RWPE2 (cell line): ENCODE results near the gene SGPP1.

Experiments
- ATAC-seq: fragments of 200-7000 bp; cut with Tn5 transposase; 3 replicates; pipeline ENCODE4 v1.9.1; 2021; ENCODE audit warnings: low read depth
- DNase-seq: peaks from one replicate; pipeline ENCODE4 v3.0.0-alpha.2; 2020; ENCODE audit warnings: low spot score
- H3K27ac ChIP-seq: fragments of 450-650 bp; 2 replicates; pipeline ENCODE4 v1.5.1; 2017; ENCODE audit warnings: mild to moderate bottlenecking; ENCODE audit not compliant: poor library complexity, severe bottlenecking
- H3K27me3 ChIP-seq: fragments of 250-450 bp; sonication (Bioruptor Pico); 2 replicates; pipeline ENCODE4 v1.5.1; 2021; ENCODE audit warnings: mild to moderate bottlenecking, moderate library complexity; ENCODE audit not compliant: insufficient read depth, poor library complexity, severe bottlenecking
- H3K36me3 ChIP-seq: fragments of 250-450 bp; sonication (Bioruptor Pico); 2 replicates; pipeline ENCODE4 v1.5.1; 2020; ENCODE audit warnings: low read depth, mild to moderate bottlenecking, moderate library complexity
- H3K4me1 ChIP-seq: fragments of 250-450 bp; sonication (Bioruptor Pico); 2 replicates; pipeline ENCODE4 v1.5.1; 2021; ENCODE audit warnings: mild to moderate bottlenecking, moderate library complexity; ENCODE audit not compliant: insufficient read depth, poor library complexity, severe bottlenecking
- H3K4me3 ChIP-seq: fragments of 250-450 bp; sonication (Bioruptor Pico); 2 replicates; pipeline ENCODE4 v1.5.1; 2021; ENCODE audit warnings: mild to moderate bottlenecking, moderate library complexity; ENCODE audit not compliant: severe bottlenecking
- H3K9me3 ChIP-seq: fragments of 250-450 bp; sonication (Bioruptor Pico); 2 replicates; pipeline ENCODE4 v1.5.1; 2021; ENCODE audit warnings: mild to moderate bottlenecking, moderate library complexity; ENCODE audit not compliant: severe bottlenecking
- CTCF ChIP-seq: fragments of 450-650 bp; IDR thresholded peaks from one replicate; pipeline ENCODE4 v1.5.1; 2017; ENCODE audit warnings: mild to moderate bottlenecking, moderate library complexity; ENCODE audit not compliant: poor library complexity, severe bottlenecking

Gene SGPP1

GRCh38 chr14:63713764-63714163 is 14.1 kb downstream of the SGPP1 start:
- Histone ChIP-seq H3K27me3 (no peaks in the 10 kb centered on the region), H3K36me3 (peaks cover 23% of the 10 kb centered on the region), H3K4me3 (no peak overlapping the region), H3K4me1 (peaks cover 25% of the 10 kb centered on the region), H3K27ac (peak overlapping the region; percentile 26), H3K9me3 (peaks cover 14% of the 10 kb centered on the region)
- DNase-seq (no peak), ATAC-seq (peak; percentile 97)
- TF ChIP-seq CTCF, result no peak

GRCh38 chr14:63713058-63713457 is 14.8 kb downstream of the SGPP1 start:
- ATAC-seq, result peak; percentile 15; the same call in 1 of the 3 replicates
- no peak for DNase-seq
- Histone ChIP-seq H3K4me3 (no peak overlapping the region), H3K27me3 (no peaks in the 10 kb centered on the region), H3K9me3 (peaks cover 8% of the 10 kb centered on the region), H3K36me3 (peaks cover 18% of the 10 kb centered on the region; the same call in 1 of the 2 replicates), H3K4me1 (peaks cover 26% of the 10 kb centered on the region), H3K27ac (peak overlapping the region; percentile 26)
- TF ChIP-seq CTCF, result no peak

- Histone ChIP-seq H3K36me3 (peaks cover 18% of the 10 kb centered on the region; the same call in 1 of the 2 replicates), H3K27ac (no peak overlapping the region), H3K4me3 (no peak overlapping the region), H3K27me3 (no peaks in the 10 kb centered on the region), H3K4me1 (peaks cover 32% of the 10 kb centered on the region), H3K9me3 (no peaks in the 10 kb centered on the region)
- no peak for TF ChIP-seq CTCF
- ATAC-seq (no peak), DNase-seq (no peak)
Observed at GRCh38 chr14:63712123-63712522, 15.7 kb downstream of the SGPP1 start.

- no peaks in the 10 kb centered on the region for H3K27me3 ChIP-seq
- TF ChIP-seq CTCF, result no peak
- H3K27ac ChIP-seq, result no peak overlapping the region
- no peak for DNase-seq
- H3K4me1 ChIP-seq, result peaks cover 38% of the 10 kb centered on the region
- H3K4me3 ChIP-seq, result no peak overlapping the region
- H3K9me3 ChIP-seq, result no peaks in the 10 kb centered on the region
- H3K36me3 ChIP-seq, result peaks cover 11% of the 10 kb centered on the region; the same call in 1 of the 2 replicates
- ATAC-seq, result no peak
Observed at GRCh38 chr14:63710497-63710896, 17.4 kb downstream of the SGPP1 start.

DNA sequence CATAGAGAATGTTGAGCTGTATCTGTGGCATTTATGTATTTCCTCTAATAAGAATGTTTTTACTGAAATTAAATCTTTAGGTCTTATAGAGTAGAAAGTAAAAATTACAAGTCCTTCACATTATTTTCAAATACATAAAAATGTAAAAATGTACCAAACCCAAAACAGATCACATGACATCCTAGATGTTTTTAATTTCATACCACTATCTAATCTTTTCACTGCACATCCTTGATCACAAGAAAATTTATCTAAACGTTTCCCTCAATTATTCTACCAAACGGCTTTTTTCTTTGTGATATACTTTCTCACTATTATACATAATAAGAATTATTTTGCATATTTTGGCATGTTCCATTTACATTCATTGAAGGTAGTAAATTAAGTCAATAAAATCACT is 18.3 kb downstream of the SGPP1 start:
- Histone ChIP-seq H3K4me1 (peaks cover 38% of the 10 kb centered on the region), H3K36me3 (peaks cover 6% of the 10 kb centered on the region; the same call in 1 of the 2 replicates), H3K4me3 (no peak overlapping the region), H3K27ac (no peak overlapping the region), H3K9me3 (no peaks in the 10 kb centered on the region), H3K27me3 (no peaks in the 10 kb centered on the region)
- DNase-seq (no peak), ATAC-seq (no peak)
- no peak for TF ChIP-seq CTCF
